GM12878 (cell line): ENCODE measurements around the gene COIL. TPM values are rescaled to one million over a fixed set of nuclear protein-coding genes. Genes with fewer than 3 reads are reported as not detected.

Source experiments
- ASH2L ChIP-seq: fragments of 300-600, 200-600 bp; sonication (generic); IDR thresholded peaks from 2 replicates; pipeline ENCODE4 v1.6.1; 2017; ENCODE audit warnings: low read depth, mild to moderate bottlenecking, borderline replicate concordance
- BCL11A ChIP-seq: IDR thresholded peaks from 2 replicates; pipeline ENCODE4 v1.6.1; 2011; ENCODE audit warnings: low read depth, low read length
- BHLHE40 ChIP-seq, 2 experiments: fragments of 450-650 bp in 1 of 2; IDR thresholded peaks; 2 replicates each; pipeline ENCODE4 v1.6.1; 2011 to 2017; ENCODE audit warnings: low read depth in 2 of 2, borderline replicate concordance in 1 of 2, improper control_type of control experiment in 1 of 2, low read length in 1 of 2, mild to moderate bottlenecking in 1 of 2
- BMI1 ChIP-seq: fragments of 450-650 bp; IDR thresholded peaks from 2 replicates; pipeline ENCODE4 v1.6.1; 2016; ENCODE audit warnings: mild to moderate bottlenecking, moderate library complexity, borderline replicate concordance
- DPF2 ChIP-seq: fragments of 450-650 bp; IDR thresholded peaks from 2 replicates; pipeline ENCODE4 v1.6.1; 2017; ENCODE audit warnings: mild to moderate bottlenecking
- EP300 ChIP-seq, 2 experiments: fragments of 150-350 bp in 1 of 2; IDR thresholded peaks; 2 replicates each; pipeline ENCODE4 v1.6.1; 2011 to 2012; ENCODE audit warnings: low read depth in 2 of 2, low read length in 2 of 2, borderline replicate concordance in 1 of 2, improper control_type of control experiment in 1 of 2, inconsistent platforms in 1 of 2; ENCODE audit not compliant: control insufficient read depth in 1 of 2
- EZH2 ChIP-seq: IDR thresholded peaks from 2 replicates; pipeline ENCODE4 v1.6.1; 2012; ENCODE audit warnings: low read depth, mild to moderate bottlenecking, control low read depth, inconsistent platforms, low read length, borderline replicate concordance; ENCODE audit not compliant: control insufficient read depth
- IKZF1 ChIP-seq: fragments of 450-650 bp; conservative IDR thresholded peaks from 2 replicates; pipeline ENCODE4 v1.6.1; 2017; ENCODE audit warnings: antibody characterized with exemption, mild to moderate bottlenecking
- JUNB ChIP-seq: IDR thresholded peaks from 2 replicates; pipeline ENCODE4 v1.6.1; 2016; ENCODE audit warnings: antibody characterized with exemption, mild to moderate bottlenecking
- MEF2A ChIP-seq: IDR thresholded peaks from 2 replicates; pipeline ENCODE4 v1.6.1; 2011; ENCODE audit warnings: low read depth, mild to moderate bottlenecking, low read length, moderate library complexity; ENCODE audit not compliant: insufficient read depth
- MEF2B ChIP-seq: fragments of 450-650 bp; IDR thresholded peaks from 2 replicates; pipeline ENCODE4 v1.6.1; 2018; ENCODE audit warnings: mild to moderate bottlenecking, moderate library complexity; ENCODE audit not compliant: partially characterized antibody, poor library complexity, severe bottlenecking
- NFYA ChIP-seq: IDR thresholded peaks from 2 replicates; pipeline ENCODE4 v1.6.1; 2011; ENCODE audit warnings: low read depth, mild to moderate bottlenecking, low read length, improper control_type of control experiment, borderline replicate concordance
- POLR2A ChIP-seq: IDR thresholded peaks from 2 replicates; pipeline ENCODE4 v1.6.1; 2011; ENCODE audit warnings: low read depth, mild to moderate bottlenecking, low read length
- POLR2AphosphoS2 ChIP-seq: IDR thresholded peaks from 2 replicates; pipeline ENCODE4 v1.6.1; 2011; ENCODE audit warnings: low read depth, mild to moderate bottlenecking, low read length, improper control_type of control experiment, moderate library complexity
- POLR2AphosphoS5 ChIP-seq: IDR thresholded peaks from 2 replicates; pipeline ENCODE4 v1.6.1; 2011; ENCODE audit warnings: mild to moderate bottlenecking, low read length, inconsistent platforms
- SMAD1 ChIP-seq: fragments of 450-650 bp; IDR thresholded peaks from 2 replicates; pipeline ENCODE4 v1.6.1; 2018; ENCODE audit warnings: mild to moderate bottlenecking, low read depth; ENCODE audit not compliant: partially characterized antibody
- SUZ12 ChIP-seq: fragments of 200-600 bp; sonication (generic); IDR thresholded peaks from one replicate; pipeline ENCODE4 v1.6.1; 2018; ENCODE audit warnings: antibody characterized with exemption, mild to moderate bottlenecking; ENCODE audit not compliant: unreplicated experiment
- TBL1XR1 ChIP-seq: IDR thresholded peaks from 2 replicates; pipeline ENCODE4 v1.6.1; 2012; ENCODE audit warnings: low read depth, low read length, improper control_type of control experiment
- TCF12 ChIP-seq: IDR thresholded peaks from 2 replicates; pipeline ENCODE4 v1.6.1; 2011; ENCODE audit warnings: low read depth, mild to moderate bottlenecking, low read length
- WRNIP1 ChIP-seq: IDR thresholded peaks from 2 replicates; pipeline ENCODE4 v1.6.1; 2011; ENCODE audit warnings: low read depth, low read length, improper control_type of control experiment, borderline replicate concordance
- ZSCAN29 ChIP-seq: fragments of 450-650 bp; IDR thresholded peaks from 2 replicates; pipeline ENCODE4 v1.6.1; 2017; ENCODE audit warnings: mild to moderate bottlenecking, moderate library complexity
- ZZZ3 ChIP-seq: IDR thresholded peaks from 2 replicates; pipeline ENCODE4 v1.6.1; 2011; ENCODE audit warnings: low read depth; ENCODE audit not compliant: control insufficient read depth, insufficient read length
- polyA plus RNA-seq, 11 experiments: library from polyadenylated mRNA; depleted of rRNA in 4 of 11; unstranded in 6 of 11; stranded (reverse) in 5 of 11; fragments of >200 nt; fragmentation: Nextera tagmentation in 4 of 11; fragmentation: Illumina TruSeq in 1 of 11; extraction: Ambion mirVana in 4 of 11; extraction: Trizol in 1 of 11; gene quantifications; 1 replicate in 1 of 11; 2 replicates in 10 of 11; pipeline versions ENCODE4 v1.2.1 to v1.2.3, GENCODE V29; 2011 to 2016; ENCODE audit warnings: inconsistent platforms in 2 of 11, missing spikeins in 2 of 11, low read depth in 1 of 11
- total RNA-seq, 4 experiments: library from RNA; depleted of rRNA in 3 of 4; stranded (reverse); fragments of >200 nt in 3 of 4; fragmentation: Illumina TruSeq in 1 of 4; extraction: Trizol in 1 of 4; gene quantifications; 2 replicates each; pipeline versions ENCODE4 v1.2.1 to v1.2.3, GENCODE V29; 2013 to 2021
- TF ChIP-seq, protein P1 (sequence below): IDR thresholded peaks from 2 replicates; pipeline ENCODE4 v1.6.1; 2012; ENCODE audit warnings: low read length, inconsistent platforms
- TF ChIP-seq, protein P2 (sequence below): fragments of 450-650 bp; IDR thresholded peaks from 2 replicates; pipeline ENCODE4 v1.6.1; 2018; ENCODE audit warnings: mild to moderate bottlenecking, low read depth, moderate library complexity; ENCODE audit not compliant: partially characterized antibody
- TF ChIP-seq, protein P3 (sequence below): IDR thresholded peaks from 2 replicates; pipeline ENCODE4 v1.6.1; 2011; ENCODE audit warnings: borderline replicate concordance, low read depth, mild to moderate bottlenecking, moderate library complexity, mixed read lengths, low read length; ENCODE audit not compliant: insufficient read depth; ENCODE audit errors: extremely low read length

COIL gene
- total and polyA plus RNA-seq, 10 of the 15 experiments (the other 5 are each of a cell fraction or from before 2014, with no cell fraction given): 13.7 to 24.3 (median 17.4) TPM

DNA sequence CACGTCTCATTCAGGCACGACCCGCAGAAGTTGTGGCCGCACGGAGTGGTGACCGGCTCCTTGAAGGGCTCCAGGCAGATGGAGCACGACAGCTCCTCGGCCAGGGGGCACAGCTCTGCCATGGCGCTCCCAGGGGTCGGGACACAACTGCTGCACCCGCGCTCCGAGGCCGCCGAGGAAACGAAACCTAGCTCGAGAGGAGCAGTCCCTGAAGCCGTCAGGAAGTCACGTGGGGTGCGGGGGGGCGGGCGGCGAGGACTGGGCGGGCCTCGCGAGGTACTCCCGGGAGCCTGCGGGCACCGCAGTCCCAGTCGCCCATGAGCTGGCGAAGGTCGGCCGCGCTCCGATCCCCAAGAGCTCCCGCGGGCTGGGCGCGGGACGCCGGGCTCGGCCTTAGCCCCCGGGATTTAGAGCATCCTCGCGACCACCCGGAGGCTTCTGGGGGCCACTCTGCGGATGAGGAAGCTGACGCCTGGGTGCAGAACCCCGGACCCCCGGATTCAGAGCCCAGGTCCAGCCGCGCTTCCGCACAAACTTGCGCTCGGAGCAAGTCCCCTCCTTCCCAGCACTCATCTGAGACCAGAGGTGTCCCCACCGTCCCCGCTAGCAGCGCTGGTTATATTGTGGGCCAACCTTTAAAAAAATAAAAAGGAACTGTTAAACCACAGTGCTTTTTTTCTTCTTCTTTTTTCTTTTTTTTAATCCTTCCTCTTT lies 46.8 kb downstream of the COIL start, which contains the start of gene TRIM25 (continued):
- TF ChIP-seq EP300 (IDR thresholded peaks at IDR 0.05; ENCODE audit: borderline replicate concordance in 1 of 2, control insufficient read depth in 1 of 2, low read depth in 2 of 2, low read length in 2 of 2): 0 out of 4 replicates have a peak, but pooled peaks of 1 of the 2 experiments have one; percentile 16
- peak; percentile 98 for TF ChIP-seq POLR2AphosphoS5
- no peak for TF ChIP-seq MEF2A
- no peak for TF ChIP-seq SMAD1
- TF ChIP-seq WRNIP1: no peak
- 0 out of 2 replicates have a peak, but pooled peaks have one; percentile 23 for TF ChIP-seq BMI1
- TF ChIP-seq IKZF1: peak; percentile 89
- no peak for TF ChIP-seq SUZ12
- peak; percentile 12; the same call in 1 of the 2 replicates for TF ChIP-seq BCL11A
- peak; percentile 84; the same call in 1 of the 2 replicates for TF ChIP-seq TCF12
- TF ChIP-seq ZZZ3: no peak
- no peak for TF ChIP-seq EZH2
- TF ChIP-seq, protein P1, sequence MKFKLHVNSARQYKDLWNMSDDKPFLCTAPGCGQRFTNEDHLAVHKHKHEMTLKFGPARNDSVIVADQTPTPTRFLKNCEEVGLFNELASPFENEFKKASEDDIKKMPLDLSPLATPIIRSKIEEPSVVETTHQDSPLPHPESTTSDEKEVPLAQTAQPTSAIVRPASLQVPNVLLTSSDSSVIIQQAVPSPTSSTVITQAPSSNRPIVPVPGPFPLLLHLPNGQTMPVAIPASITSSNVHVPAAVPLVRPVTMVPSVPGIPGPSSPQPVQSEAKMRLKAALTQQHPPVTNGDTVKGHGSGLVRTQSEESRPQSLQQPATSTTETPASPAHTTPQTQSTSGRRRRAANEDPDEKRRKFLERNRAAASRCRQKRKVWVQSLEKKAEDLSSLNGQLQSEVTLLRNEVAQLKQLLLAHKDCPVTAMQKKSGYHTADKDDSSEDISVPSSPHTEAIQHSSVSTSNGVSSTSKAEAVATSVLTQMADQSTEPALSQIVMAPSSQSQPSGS: no peak
- no peak for TF ChIP-seq NFYA
- TF ChIP-seq DPF2: peak; percentile 81
- TF ChIP-seq, protein P2, sequence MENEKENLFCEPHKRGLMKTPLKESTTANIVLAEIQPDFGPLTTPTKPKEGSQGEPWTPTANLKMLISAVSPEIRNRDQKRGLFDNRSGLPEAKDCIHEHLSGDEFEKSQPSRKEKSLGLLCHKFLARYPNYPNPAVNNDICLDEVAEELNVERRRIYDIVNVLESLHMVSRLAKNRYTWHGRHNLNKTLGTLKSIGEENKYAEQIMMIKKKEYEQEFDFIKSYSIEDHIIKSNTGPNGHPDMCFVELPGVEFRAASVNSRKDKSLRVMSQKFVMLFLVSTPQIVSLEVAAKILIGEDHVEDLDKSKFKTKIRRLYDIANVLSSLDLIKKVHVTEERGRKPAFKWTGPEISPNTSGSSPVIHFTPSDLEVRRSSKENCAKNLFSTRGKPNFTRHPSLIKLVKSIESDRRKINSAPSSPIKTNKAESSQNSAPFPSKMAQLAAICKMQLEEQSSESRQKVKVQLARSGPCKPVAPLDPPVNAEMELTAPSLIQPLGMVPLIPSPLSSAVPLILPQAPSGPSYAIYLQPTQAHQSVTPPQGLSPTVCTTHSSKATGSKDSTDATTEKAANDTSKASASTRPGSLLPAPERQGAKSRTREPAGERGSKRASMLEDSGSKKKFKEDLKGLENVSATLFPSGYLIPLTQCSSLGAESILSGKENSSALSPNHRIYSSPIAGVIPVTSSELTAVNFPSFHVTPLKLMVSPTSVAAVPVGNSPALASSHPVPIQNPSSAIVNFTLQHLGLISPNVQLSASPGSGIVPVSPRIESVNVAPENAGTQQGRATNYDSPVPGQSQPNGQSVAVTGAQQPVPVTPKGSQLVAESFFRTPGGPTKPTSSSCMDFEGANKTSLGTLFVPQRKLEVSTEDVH: no peak
- TF ChIP-seq TBL1XR1: no peak
- no peak for TF ChIP-seq JUNB
- TF ChIP-seq ASH2L: 0 out of 2 replicates have a peak, but pooled peaks have one; percentile 66
- TF ChIP-seq POLR2AphosphoS2: peak; percentile 96
- TF ChIP-seq POLR2A: peak; percentile 99
- TF ChIP-seq, protein P3, sequence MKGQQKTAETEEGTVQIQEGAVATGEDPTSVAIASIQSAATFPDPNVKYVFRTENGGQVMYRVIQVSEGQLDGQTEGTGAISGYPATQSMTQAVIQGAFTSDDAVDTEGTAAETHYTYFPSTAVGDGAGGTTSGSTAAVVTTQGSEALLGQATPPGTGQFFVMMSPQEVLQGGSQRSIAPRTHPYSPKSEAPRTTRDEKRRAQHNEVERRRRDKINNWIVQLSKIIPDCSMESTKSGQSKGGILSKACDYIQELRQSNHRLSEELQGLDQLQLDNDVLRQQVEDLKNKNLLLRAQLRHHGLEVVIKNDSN: peak; percentile 96
- TF ChIP-seq MEF2B: peak; percentile 24
- peak; percentile 25; the same call in 1 of the 2 replicates for TF ChIP-seq ZSCAN29
- peak; percentile 81 to 90 for TF ChIP-seq BHLHE40 (IDR thresholded peaks at IDR 0.05; ENCODE audit: borderline replicate concordance in 1 of 2, low read depth in 2 of 2, low read length in 1 of 2)
